Thoracic aorta (tissue), 2 donors: ENCODE measurements around the gene BMP6. TPM values are rescaled to one million over a fixed set of nuclear protein-coding genes. Genes with fewer than 3 reads are reported as not detected.

ENCODE experiments used
- ATAC-seq: fragments of 150-250 bp; one replicate; pipeline ENCODE4 v1.8.0; 2017; ENCODE audit warnings: low read depth; ENCODE audit not compliant: insufficient number of reproducible peaks, low FRiP score
- DNase-seq: peaks from one replicate; pipeline ENCODE4 v3.0.0-alpha.2; 2020; ENCODE audit warnings: low spot score
- H3K27ac ChIP-seq, 2 donors: fragments of 200-600 bp; sonication (generic); 1 replicate in 1 of 2; 2 replicates in 1 of 2; pipeline ENCODE4 v1.5.1; 2016; ENCODE audit warnings: mild to moderate bottlenecking in 2 of 2, moderate library complexity in 2 of 2
- H3K27me3 ChIP-seq: fragments of 200-600 bp; sonication (generic); replicated peaks from 2 replicates; pipeline ENCODE4 v1.6.0; 2016; ENCODE audit warnings: mild to moderate bottlenecking; ENCODE audit not compliant: insufficient read depth
- H3K36me3 ChIP-seq: fragments of 200-600 bp; sonication (generic); one replicate; pipeline ENCODE4 v1.5.1; 2016
- H3K4me1 ChIP-seq, 2 donors: fragments of 200-600 bp; sonication (generic); 1 replicate in 1 of 2; 2 replicates in 1 of 2; pipeline versions ENCODE4 v1.5.1 to v1.6.0; 2016; ENCODE audit warnings: low read depth in 2 of 2, mild to moderate bottlenecking in 1 of 2; ENCODE audit not compliant: control insufficient read depth in 1 of 2
- H3K4me3 ChIP-seq: fragments of 200-600 bp; sonication (generic); 2 replicates; pipeline ENCODE4 v1.5.1; 2016; ENCODE audit warnings: mild to moderate bottlenecking
- H3K9me3 ChIP-seq: fragments of 200-600 bp; sonication (generic); 2 replicates; pipeline ENCODE4 v1.5.1; 2016
- CTCF ChIP-seq: fragments of 200-600 bp; sonication (generic); IDR thresholded peaks from one replicate; pipeline ENCODE4 v1.5.1; 2019; ENCODE audit warnings: antibody characterized with exemption
- total RNA-seq, 2 donors: library from RNA; depleted of rRNA; stranded (reverse); fragments of >200 nt; gene quantifications; one replicate each; pipeline versions ENCODE4 v1.1.0 to v1.2.3, GENCODE V29; 2016

BMP6 gene
- total RNA-seq, 2 donors from 2014 or later: 4.7 TPM

DNA sequence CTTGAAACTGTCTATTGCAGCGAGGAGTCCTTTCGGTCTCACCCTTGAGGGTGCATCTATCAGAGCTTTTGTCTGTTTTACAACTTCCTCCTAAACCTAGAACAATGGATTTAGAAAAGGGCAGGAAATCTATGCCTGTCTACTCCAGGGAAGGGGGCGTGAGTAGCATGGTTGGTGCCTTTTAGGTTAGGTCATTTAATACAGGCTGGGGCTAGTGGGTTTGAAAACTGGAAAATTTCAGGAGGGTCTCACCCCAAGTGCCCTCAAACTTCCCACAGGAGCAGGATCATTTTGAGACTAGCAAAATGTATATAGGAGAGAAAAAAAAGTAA, 33.5 kb upstream of the BMP6 start:
- Histone ChIP-seq H3K4me3 (no peak overlapping the region), H3K27me3 (no peaks in the 10 kb centered on the region), H3K4me1 (peaks cover 0 to 3% of the 10 kb centered on the region in 2 donors), H3K36me3 (no peaks in the 10 kb centered on the region), H3K27ac (no peak overlapping the region), H3K9me3 (no peaks in the 10 kb centered on the region)
- TF ChIP-seq CTCF: no peak
- ATAC-seq: no peak
- no peak for DNase-seq

DNA sequence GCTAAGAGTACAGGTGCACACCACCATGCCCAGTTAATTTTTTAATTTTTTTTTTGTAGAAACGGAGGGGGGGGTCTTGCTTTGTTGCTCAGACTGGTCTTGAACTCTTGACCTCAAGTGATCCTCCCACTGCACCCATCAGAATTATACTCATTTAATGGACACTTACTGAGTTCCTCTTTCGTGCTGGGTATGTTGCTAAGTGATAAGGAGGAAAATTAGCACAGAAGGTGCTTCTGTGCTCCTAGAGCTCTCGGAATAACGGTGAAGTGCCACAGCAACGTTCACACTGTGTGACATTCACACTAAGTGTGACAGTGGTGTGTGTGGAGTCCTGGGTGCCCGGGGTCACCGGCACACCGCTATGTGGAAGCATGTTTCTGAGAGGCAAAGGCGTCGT, 32.1 kb upstream of the BMP6 start:
- Histone ChIP-seq H3K4me3 (no peak overlapping the region), H3K27ac (no peak overlapping the region), H3K4me1 (peaks cover 0 to 6% of the 10 kb centered on the region in 2 donors), H3K9me3 (no peaks in the 10 kb centered on the region), H3K36me3 (no peaks in the 10 kb centered on the region), H3K27me3 (no peaks in the 10 kb centered on the region)
- DNase-seq (no peak), ATAC-seq (no peak)
- TF ChIP-seq CTCF: no peak

- no peak for TF ChIP-seq CTCF
- no peaks in the 10 kb centered on the region for H3K36me3 ChIP-seq
- ATAC-seq: no peak
Observed at GRCh38 chr6:7696061-7696460, 29.8 kb upstream of the BMP6 start.

GRCh38 chr6:7697432-7697819, 28.5 kb upstream of the BMP6 start:
- H3K4me3 ChIP-seq: peak overlapping the region; percentile 23
- H3K27ac ChIP-seq: peak overlapping the region in 1 of 2 donors; percentile 53
- no peak for TF ChIP-seq CTCF
- H3K36me3 ChIP-seq: no peaks in the 10 kb centered on the region
- ATAC-seq: no peak
- no peaks in the 10 kb centered on the region for H3K27me3 ChIP-seq
- no peak for DNase-seq
- peaks cover 0 to 6% of the 10 kb centered on the region in 2 donors for H3K4me1 ChIP-seq
- no peaks in the 10 kb centered on the region for H3K9me3 ChIP-seq

More at GRCh38 chr6:7696061-7696460, 29.8 kb upstream of the BMP6 start:
- Histone ChIP-seq H3K27me3 (no peaks in the 10 kb centered on the region), H3K4me1 (peaks cover 0 to 6% of the 10 kb centered on the region in 2 donors), H3K9me3 (no peaks in the 10 kb centered on the region), H3K4me3 (no peak overlapping the region), H3K27ac (no peak overlapping the region)
- no peak for DNase-seq

DNA sequence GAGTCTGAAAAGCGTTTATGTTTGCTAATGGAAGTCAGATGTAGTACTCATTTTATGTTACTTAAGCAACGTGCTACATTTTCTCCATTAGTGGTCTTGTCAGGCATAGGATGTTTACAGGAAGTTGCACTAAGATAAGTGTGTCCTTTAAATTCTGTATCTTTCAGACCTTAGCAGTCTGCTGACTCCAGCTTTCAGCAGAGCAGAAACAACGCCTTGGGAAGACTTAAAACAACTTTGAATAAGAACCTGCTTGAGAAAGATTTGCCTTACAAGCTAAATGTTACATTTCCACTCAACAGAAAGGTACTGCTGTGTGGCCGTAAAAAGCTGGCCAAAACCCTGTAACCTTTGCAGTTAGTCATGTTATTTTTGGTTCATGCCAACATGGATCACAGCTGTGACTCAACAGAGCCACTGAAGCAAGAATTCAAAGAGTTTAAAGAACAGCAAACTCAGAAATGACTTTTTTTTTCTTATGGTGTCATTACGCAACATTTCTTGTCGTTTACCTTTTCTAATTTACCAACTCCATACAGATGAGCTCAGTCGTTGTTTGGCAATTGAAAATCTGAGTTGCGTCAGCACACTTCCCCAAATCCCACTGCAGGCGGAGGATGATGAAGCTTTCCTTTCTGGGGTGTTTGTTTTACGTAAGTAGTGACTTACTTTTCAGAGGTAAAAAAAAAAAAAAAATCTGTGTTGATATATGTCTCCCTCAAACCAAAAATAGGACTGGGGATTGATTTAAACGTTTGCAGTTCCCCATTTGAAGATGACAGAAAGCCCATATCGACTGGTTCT, 27.9 kb upstream of the BMP6 start:
- DNase-seq: peak; percentile 13
- no peaks in the 10 kb centered on the region for H3K36me3 ChIP-seq
- peak overlapping the region; percentile 23 for H3K4me3 ChIP-seq
- TF ChIP-seq CTCF: no peak
- ATAC-seq: peak; percentile 97
- peak overlapping the region in 1 of 2 donors; percentile 53 for H3K27ac ChIP-seq
- peaks cover 0 to 6% of the 10 kb centered on the region in 2 donors for H3K4me1 ChIP-seq
- H3K9me3 ChIP-seq: no peaks in the 10 kb centered on the region
- H3K27me3 ChIP-seq: no peaks in the 10 kb centered on the region
